ENCODE measurements around the gene ATP6V0D1. TPM values are rescaled to one million over a fixed set of nuclear protein-coding genes. Genes with fewer than 3 reads are reported as not detected.

ATP6V0D1 gene
- total and polyA plus RNA-seq, 2 donors (not counting 1 experiment from before 2014, with no cell fraction given), result 62.1 to 91.0 TPM

DNA sequence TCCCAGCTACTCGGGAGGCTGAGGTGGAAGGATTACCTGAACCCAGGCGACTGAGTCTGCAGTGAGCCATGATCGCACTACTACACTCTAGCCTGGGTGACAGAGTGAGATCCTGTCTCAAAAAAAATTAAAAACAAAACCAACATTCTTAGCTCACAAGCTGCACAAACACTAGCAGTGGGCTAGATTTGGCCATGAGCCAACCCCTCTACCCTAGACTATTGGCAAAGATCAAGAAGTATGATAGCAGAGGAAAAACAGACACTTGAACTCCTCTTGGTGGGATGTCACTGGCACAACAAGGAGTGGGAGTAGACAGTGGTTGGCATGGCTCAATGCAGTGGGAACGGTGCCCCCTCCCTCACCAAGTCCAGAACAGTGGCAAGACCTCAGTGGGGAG is 28.1 kb upstream of the ATP6V0D1 start:
- Mint-ChIP-seq H3K4me1 (peaks cover 51% of the 10 kb centered on the region), H3K27me3 (no peaks in the 10 kb centered on the region), H3K9me3 (ENCODE audit: insufficient read depth) (no peaks in the 10 kb centered on the region), H3K27ac (peak overlapping the region; percentile 32), H3K4me3 (no peak overlapping the region)
- Histone ChIP-seq H3K27ac (ENCODE audit: low read length in 2 of 2) (no peak overlapping the region), H3K79me2 (ENCODE audit: control insufficient read depth, insufficient read depth, low read length) (peaks cover 12% of the 10 kb centered on the region), H3K4me3 (ENCODE audit: control extremely low read depth in 1 of 5, extremely low read depth in 1 of 5, insufficient read depth in 1 of 5, low read depth in 2 of 5, low read length in 4 of 5) (no peak overlapping the region), H3K36me3 (replicated peaks in 1 of 2; ENCODE audit: control extremely low read depth in 1 of 2, control insufficient read depth in 1 of 2, extremely low read depth in 1 of 2, insufficient read depth in 2 of 2, low read length in 1 of 2) (no peaks in the 10 kb centered on the region), H3K9ac (ENCODE audit: low read length) (no peak overlapping the region), H2AFZ (ENCODE audit: insufficient read depth, low read depth, low read length, poor library complexity, severe bottlenecking) (no peak overlapping the region), H3K4me2 (replicated peaks; ENCODE audit: low read depth, low read length, poor library complexity, severe bottlenecking) (no peak overlapping the region), H4K20me1 (ENCODE audit: control insufficient read depth, insufficient read depth, low read length, poor library complexity, severe bottlenecking) (no peaks in the 10 kb centered on the region), H3K4me1 (ENCODE audit: control insufficient read depth in 2 of 2, insufficient read depth in 2 of 2, low read length in 2 of 2) (peaks cover 46 to 63% of the 10 kb centered on the region in 2 donors), H3K27me3 (replicated peaks in 1 of 4; ENCODE audit: control extremely low read depth in 1 of 4, control insufficient read depth in 3 of 4, insufficient read depth in 4 of 4, low read length in 3 of 4) (no peaks in the 10 kb centered on the region), H3K9me3 (ENCODE audit: control extremely low read depth in 1 of 3, control insufficient read depth in 2 of 3, insufficient read depth in 1 of 3, low read length in 2 of 3) (no peaks in the 10 kb centered on the region)
- POLR2A ChIA-PET, result no interaction called here
- no peak for DNase-seq
- TF ChIP-seq EZH2 (IDR thresholded peaks at IDR 0.05; ENCODE audit: borderline replicate concordance, insufficient read depth, low read depth, low read length, poor library complexity, severe bottlenecking), result no peak
- TF ChIP-seq, protein P1, sequence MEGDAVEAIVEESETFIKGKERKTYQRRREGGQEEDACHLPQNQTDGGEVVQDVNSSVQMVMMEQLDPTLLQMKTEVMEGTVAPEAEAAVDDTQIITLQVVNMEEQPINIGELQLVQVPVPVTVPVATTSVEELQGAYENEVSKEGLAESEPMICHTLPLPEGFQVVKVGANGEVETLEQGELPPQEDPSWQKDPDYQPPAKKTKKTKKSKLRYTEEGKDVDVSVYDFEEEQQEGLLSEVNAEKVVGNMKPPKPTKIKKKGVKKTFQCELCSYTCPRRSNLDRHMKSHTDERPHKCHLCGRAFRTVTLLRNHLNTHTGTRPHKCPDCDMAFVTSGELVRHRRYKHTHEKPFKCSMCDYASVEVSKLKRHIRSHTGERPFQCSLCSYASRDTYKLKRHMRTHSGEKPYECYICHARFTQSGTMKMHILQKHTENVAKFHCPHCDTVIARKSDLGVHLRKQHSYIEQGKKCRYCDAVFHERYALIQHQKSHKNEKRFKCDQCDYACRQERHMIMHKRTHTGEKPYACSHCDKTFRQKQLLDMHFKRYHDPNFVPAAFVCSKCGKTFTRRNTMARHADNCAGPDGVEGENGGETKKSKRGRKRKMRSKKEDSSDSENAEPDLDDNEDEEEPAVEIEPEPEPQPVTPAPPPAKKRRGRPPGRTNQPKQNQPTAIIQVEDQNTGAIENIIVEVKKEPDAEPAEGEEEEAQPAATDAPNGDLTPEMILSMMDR (IDR thresholded peaks at IDR 0.05), result no peak
- intact Hi-C loops (cut with micrococcal nuclease), result no loop called here
- ATAC-seq (ENCODE audit: low read depth), result no peak
- 92% methylated on average over 2 of the region's 4 CpGs for WGBS (ENCODE audit: insufficient coverage)
- CTCF ChIA-PET, result interaction anchor here (0.6 to 18.8 kb wide), 3 partner anchors 12 to 259 kb away, joined by 7 to 817 read pairs (median 10); partner anchors contain the start of genes AGRP and ATP6V0D1

DNA sequence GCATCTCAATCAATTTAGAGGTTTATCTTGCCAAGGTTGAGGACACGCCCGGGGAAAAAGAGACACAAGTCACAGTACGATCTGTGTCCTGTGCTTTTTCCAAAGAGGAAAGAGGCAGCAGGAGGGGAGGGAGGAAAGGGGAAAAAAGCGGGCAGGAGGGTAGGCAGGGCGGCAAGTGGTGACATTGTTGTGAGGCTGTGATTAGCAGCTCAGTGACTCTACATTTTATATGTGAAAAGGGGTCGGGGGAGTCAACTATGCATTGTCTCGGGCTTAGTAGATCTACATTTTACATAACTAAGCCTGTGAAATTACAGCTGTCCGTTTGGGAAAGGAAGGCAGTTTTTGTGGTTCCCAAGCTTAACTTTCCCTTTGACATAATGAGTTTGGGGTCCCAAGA is 25.5 kb upstream of the ATP6V0D1 start:
- Mint-ChIP-seq H3K27me3 (no peaks in the 10 kb centered on the region), H3K9me3 (ENCODE audit: insufficient read depth) (no peaks in the 10 kb centered on the region), H3K4me3 (peak overlapping the region; percentile 48), H3K27ac (peak overlapping the region; percentile 54), H3K4me1 (peaks cover 52% of the 10 kb centered on the region)
- 100% methylated on average over 4 of the region's 8 CpGs for WGBS (ENCODE audit: insufficient coverage)
- H3K4me1 ChIP-seq (ENCODE audit: control insufficient read depth in 2 of 2, insufficient read depth in 2 of 2, low read length in 2 of 2), result peaks cover 34 to 46% of the 10 kb centered on the region in 2 donors
- H4K20me1 ChIP-seq (ENCODE audit: control insufficient read depth, insufficient read depth, low read length, poor library complexity, severe bottlenecking), result no peaks in the 10 kb centered on the region
- ATAC-seq (ENCODE audit: low read depth) (no peak), DNase-seq (no peak)
- H3K4me2 ChIP-seq (replicated peaks; ENCODE audit: low read depth, low read length, poor library complexity, severe bottlenecking), result no peak overlapping the region
- H3K27ac ChIP-seq (ENCODE audit: low read length in 2 of 2), result peak overlapping the region; percentile 8 to 42
- no peak overlapping the region for H3K4me3 ChIP-seq (ENCODE audit: control extremely low read depth in 1 of 5, extremely low read depth in 1 of 5, insufficient read depth in 1 of 5, low read depth in 2 of 5, low read length in 4 of 5)
- ChIA-PET CTCF (interaction anchor here (0.7 to 3.3 kb wide), 5 partner anchors 9 to 673 kb away, joined by 3 to 21 read pairs (median 3); no protein-coding TSS in a partner anchor), POLR2A (no interaction called here)
- intact Hi-C loops (cut with micrococcal nuclease), result no loop called here
- TF ChIP-seq, protein P1 (IDR thresholded peaks at IDR 0.05), result no peak
- TF ChIP-seq EZH2 (IDR thresholded peaks at IDR 0.05; ENCODE audit: borderline replicate concordance, insufficient read depth, low read depth, low read length, poor library complexity, severe bottlenecking), result no peak
- H3K9ac ChIP-seq (ENCODE audit: low read length), result no peak overlapping the region
- H2AFZ ChIP-seq (ENCODE audit: insufficient read depth, low read depth, low read length, poor library complexity, severe bottlenecking), result no peak overlapping the region
- H3K79me2 ChIP-seq (ENCODE audit: control insufficient read depth, insufficient read depth, low read length), result peaks cover 12% of the 10 kb centered on the region
- no peaks in the 10 kb centered on the region for H3K27me3 ChIP-seq (replicated peaks in 1 of 4; ENCODE audit: control extremely low read depth in 1 of 4, control insufficient read depth in 3 of 4, insufficient read depth in 4 of 4, low read length in 3 of 4)
- no peaks in the 10 kb centered on the region for H3K36me3 ChIP-seq (replicated peaks in 1 of 2; ENCODE audit: control extremely low read depth in 1 of 2, control insufficient read depth in 1 of 2, extremely low read depth in 1 of 2, insufficient read depth in 2 of 2, low read length in 1 of 2)
- no peaks in the 10 kb centered on the region for H3K9me3 ChIP-seq (ENCODE audit: control extremely low read depth in 1 of 3, control insufficient read depth in 2 of 3, insufficient read depth in 1 of 3, low read length in 2 of 3)
